HepG2 (cell line): ENCODE data around the gene RAP2A. TPM values are rescaled to one million over a fixed set of nuclear protein-coding genes. Genes with fewer than 3 reads are reported as not detected.

Experiments used
- DMAP1 ChIP-seq: IDR thresholded peaks from 2 replicates; pipeline ENCODE4 v1.6.1; 2016
- HNRNPL ChIP-seq: fragments of 200-400 bp; formaldehyde crosslinking; IDR thresholded peaks from 2 replicates; pipeline ENCODE4 v1.6.1; 2017; ENCODE audit warnings: mild to moderate bottlenecking, low read depth, low read length
- RAD51 ChIP-seq: fragments of 450-650 bp; IDR thresholded peaks from 2 replicates; pipeline ENCODE4 v1.6.1; 2016; ENCODE audit warnings: borderline replicate concordance
- SAP130 ChIP-seq: IDR thresholded peaks from 2 replicates; pipeline ENCODE4 v1.6.1; 2016; ENCODE audit warnings: low read depth
- TBX2 ChIP-seq: sonication (generic); formaldehyde crosslinking; IDR thresholded peaks from 2 replicates; pipeline ENCODE4 v1.5.0; 2020; ENCODE audit warnings: missing genetic modification reagents, mild to moderate bottlenecking, borderline replicate concordance
- TFE3 ChIP-seq: IDR thresholded peaks from 2 replicates; pipeline ENCODE4 v1.6.1; 2016
- THAP8 ChIP-seq: sonication (generic); formaldehyde crosslinking; IDR thresholded peaks from 2 replicates; pipeline ENCODE4 v1.5.1; 2020; ENCODE audit warnings: missing genetic modification reagents, mild to moderate bottlenecking, borderline replicate concordance
- TRIM22 ChIP-seq: fragments of 450-650 bp; IDR thresholded peaks from 2 replicates; pipeline ENCODE4 v1.6.1; 2017
- USF2 ChIP-seq, 2 experiments: sonication (generic) in 1 of 2; formaldehyde crosslinking in 1 of 2; IDR thresholded peaks; 2 replicates each; pipeline versions ENCODE4 v1.5.1 to v1.6.1; 2011 to 2020; ENCODE audit warnings: borderline replicate concordance in 1 of 2, low read depth in 1 of 2, low read length in 1 of 2, mild to moderate bottlenecking in 1 of 2, missing genetic modification reagents in 1 of 2, moderate library complexity in 1 of 2
- XRCC5 ChIP-seq: fragments of 200-400 bp; formaldehyde crosslinking; optimal IDR thresholded peaks from 2 replicates; pipeline ENCODE3; 2017; ENCODE audit warnings: mild to moderate bottlenecking, low read length
- ZBTB37 ChIP-seq: sonication (generic); formaldehyde crosslinking; IDR thresholded peaks from 2 replicates; pipeline ENCODE4 v1.4.0; 2020; ENCODE audit warnings: mild to moderate bottlenecking, missing genetic modification reagents
- ZC3H4 ChIP-seq: sonication (generic); formaldehyde crosslinking; IDR thresholded peaks from 2 replicates; pipeline ENCODE4 v1.4.0; 2020; ENCODE audit warnings: missing genetic modification reagents, borderline replicate concordance
- ZFX ChIP-seq: sonication (generic); formaldehyde crosslinking; IDR thresholded peaks from 2 replicates; pipeline ENCODE4 v1.4.0; 2020; ENCODE audit warnings: mild to moderate bottlenecking, low read depth, missing genetic modification reagents, moderate library complexity
- ZNF124 ChIP-seq: sonication (generic); formaldehyde crosslinking; IDR thresholded peaks from 2 replicates; pipeline ENCODE4 v1.4.0; 2020; ENCODE audit warnings: missing genetic modification reagents
- ZNF34 ChIP-seq: sonication (generic); formaldehyde crosslinking; IDR thresholded peaks from 2 replicates; pipeline ENCODE4 v1.4.0; 2020; ENCODE audit warnings: mild to moderate bottlenecking, missing genetic modification reagents, borderline replicate concordance
- ZNF441 ChIP-seq: sonication (generic); formaldehyde crosslinking; IDR thresholded peaks from 2 replicates; pipeline ENCODE4 v1.7.0; 2021; ENCODE audit warnings: missing genetic modification reagents, borderline replicate concordance
- ZNF816 ChIP-seq: sonication (generic); formaldehyde crosslinking; IDR thresholded peaks from 2 replicates; pipeline ENCODE4 v1.8.0; 2022; ENCODE audit warnings: missing genetic modification reagents, mild to moderate bottlenecking, borderline replicate concordance
- polyA plus RNA-seq, 8 experiments: library from polyadenylated mRNA; depleted of rRNA in 3 of 8; stranded (reverse) in 7 of 8; unstranded in 1 of 8; fragments of >200 nt; fragmentation: Illumina TruSeq in 4 of 8; extraction: Trizol in 4 of 8; gene quantifications; 2 replicates each; pipeline versions ENCODE4 v1.2.1 to v1.2.3, GENCODE V29; 2011 to 2016; ENCODE audit warnings: low read depth in 4 of 8, missing spikeins in 1 of 8, mixed read lengths in 1 of 8; ENCODE audit not compliant: insufficient read depth in 1 of 8
- total RNA-seq, 5 experiments: library from RNA; depleted of rRNA; stranded (reverse); fragments of >200 nt; fragmentation: Illumina TruSeq; extraction: Trizol; gene quantifications; 2 replicates each; pipeline ENCODE4 v1.2.3, GENCODE V29; 2016; ENCODE audit warnings: low read depth in 1 of 5

The RAP2A gene
- total and polyA plus RNA-seq, 2 of the 13 experiments (the other 11 are each of a cell fraction or from before 2014, with no cell fraction given), result 9.9 to 23.1 TPM

GRCh38 chr13:97433727-97434396 lies at the start of gene RAP2A (continued):
- TF ChIP-seq TRIM22 (no peak), ZC3H4 (CRISPR knock-in tag) (no peak), HNRNPL (no peak), USF2 (IDR thresholded peaks at IDR 0.05; ENCODE audit: low read depth, low read length) (no peak), USF2 (CRISPR knock-in tag; IDR thresholded peaks at IDR 0.05; ENCODE audit: borderline replicate concordance) (no peak), TFE3 (CRISPR knock-in tag) (no peak), ZFX (CRISPR knock-in tag) (peak; percentile 66; the same call in 1 of the 2 replicates), ZNF816 (CRISPR knock-in tag) (no peak), SAP130 (CRISPR knock-in tag) (peak; percentile 51), RAD51 (no peak), ZNF124 (no peak), XRCC5 (no peak), DMAP1 (CRISPR knock-in tag) (no peak; the same call in 1 of the 2 replicates), TBX2 (no peak; the same call in 1 of the 2 replicates), THAP8 (no peak), ZBTB37 (CRISPR knock-in tag) (no peak), ZNF441 (CRISPR knock-in tag) (no peak; the same call in 1 of the 2 replicates), ZNF34 (CRISPR knock-in tag) (peak; percentile 55; the same call in 1 of the 2 replicates)
